Measurements from ENCODE around the gene PRXL2C. TPM values are rescaled to one million over a fixed set of nuclear protein-coding genes. Genes with fewer than 3 reads are reported as not detected.

PRXL2C gene
- total RNA-seq, 4 donors from 2014 or later = 16.7 to 25.6 (median 22.5) TPM

DNA sequence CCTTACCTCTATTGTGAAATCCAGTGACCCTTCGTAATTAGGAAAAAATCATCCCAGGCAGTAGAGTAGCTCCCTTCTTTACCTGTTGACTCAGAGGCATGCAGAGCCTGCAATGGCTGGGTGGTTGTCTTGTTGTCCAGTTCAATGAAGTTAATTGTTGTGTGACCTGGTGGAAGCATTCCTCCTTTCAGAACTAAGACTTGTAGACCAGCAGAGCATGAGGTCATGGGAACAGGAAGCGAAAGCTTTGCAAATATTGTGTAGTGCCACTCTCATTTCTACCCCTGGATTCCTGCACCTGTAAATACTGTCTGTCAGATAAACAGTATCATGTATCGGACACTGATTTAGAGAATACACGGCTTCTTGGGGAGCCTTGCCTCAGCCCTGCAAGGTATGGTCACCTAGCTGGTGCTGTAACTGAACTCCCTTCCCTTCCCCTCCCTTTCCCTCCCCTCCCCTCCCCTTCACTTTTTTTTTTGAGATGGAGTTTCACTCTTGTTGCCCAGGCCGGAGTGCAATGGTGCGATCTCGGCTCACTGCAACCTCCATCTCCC lies 5.7 kb upstream of the PRXL2C start:
- Histone ChIP-seq H3K9me3 (no peaks in the 10 kb centered on the region), H3K4me3 (replicated peaks in 1 of 3) (no peak overlapping the region), H3K36me3 (no peaks in the 10 kb centered on the region), H3K27ac (no peak overlapping the region), H3K27me3 (no peaks in the 10 kb centered on the region), H3K4me1 (peaks cover under 1 to 2% of the 10 kb centered on the region in 2 donors)
- intact Hi-C loops (cut with DNase I) = no loop called here
- 94 to 95% methylated on average over 7 of the region's 7 CpGs for WGBS, 2 donors
- TF ChIP-seq, protein P1, sequence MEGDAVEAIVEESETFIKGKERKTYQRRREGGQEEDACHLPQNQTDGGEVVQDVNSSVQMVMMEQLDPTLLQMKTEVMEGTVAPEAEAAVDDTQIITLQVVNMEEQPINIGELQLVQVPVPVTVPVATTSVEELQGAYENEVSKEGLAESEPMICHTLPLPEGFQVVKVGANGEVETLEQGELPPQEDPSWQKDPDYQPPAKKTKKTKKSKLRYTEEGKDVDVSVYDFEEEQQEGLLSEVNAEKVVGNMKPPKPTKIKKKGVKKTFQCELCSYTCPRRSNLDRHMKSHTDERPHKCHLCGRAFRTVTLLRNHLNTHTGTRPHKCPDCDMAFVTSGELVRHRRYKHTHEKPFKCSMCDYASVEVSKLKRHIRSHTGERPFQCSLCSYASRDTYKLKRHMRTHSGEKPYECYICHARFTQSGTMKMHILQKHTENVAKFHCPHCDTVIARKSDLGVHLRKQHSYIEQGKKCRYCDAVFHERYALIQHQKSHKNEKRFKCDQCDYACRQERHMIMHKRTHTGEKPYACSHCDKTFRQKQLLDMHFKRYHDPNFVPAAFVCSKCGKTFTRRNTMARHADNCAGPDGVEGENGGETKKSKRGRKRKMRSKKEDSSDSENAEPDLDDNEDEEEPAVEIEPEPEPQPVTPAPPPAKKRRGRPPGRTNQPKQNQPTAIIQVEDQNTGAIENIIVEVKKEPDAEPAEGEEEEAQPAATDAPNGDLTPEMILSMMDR (IDR thresholded peaks at IDR 0.05) = no peak
- TF ChIP-seq POLR2A (IDR thresholded peaks at IDR 0.05) = no peak
- DNase-seq = no peak

DNA sequence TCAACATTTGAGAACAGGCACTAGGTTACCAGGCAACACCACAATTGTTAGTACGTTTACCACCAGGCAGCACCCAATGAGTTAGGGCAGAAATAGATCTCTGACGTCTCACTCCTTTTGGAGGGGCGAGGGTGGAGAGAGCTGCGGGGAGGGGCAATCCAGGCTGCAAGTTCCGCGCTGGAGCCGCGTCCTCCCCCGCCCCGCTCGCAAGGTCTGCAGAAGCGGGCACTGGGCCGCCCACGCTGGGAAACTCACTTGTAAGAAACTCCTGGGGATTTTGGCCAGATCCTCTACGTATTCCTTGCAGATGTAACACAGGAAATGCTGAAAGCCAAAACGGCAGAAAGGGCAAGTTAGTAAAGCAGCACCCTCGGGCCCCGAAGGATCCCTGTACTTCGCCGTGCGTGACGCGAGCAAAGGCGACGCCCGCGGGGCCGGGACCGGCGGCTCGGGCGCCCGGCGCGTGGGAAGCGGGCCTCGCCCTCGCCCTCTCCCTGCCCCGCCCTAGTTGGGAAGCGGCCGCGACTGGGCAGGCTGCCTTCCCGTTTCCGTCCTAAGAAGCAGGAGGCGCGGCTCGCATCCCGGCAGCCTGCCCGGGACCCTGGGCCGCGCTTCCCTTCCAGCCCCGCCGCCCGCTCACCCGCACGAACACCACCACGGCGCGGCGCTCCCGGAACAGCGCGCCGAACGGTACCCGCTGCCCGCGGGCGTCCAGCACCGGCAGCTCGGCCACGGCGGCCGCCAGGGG lies 493 bp downstream of the PRXL2C start:
- DNase-seq = peak; percentile 81 to 82
- H3K9me3 ChIP-seq = no peaks in the 10 kb centered on the region
- intact Hi-C loops (cut with DNase I) = loop anchor here (5.0 kb wide), 1 partner anchor 87 kb away; no protein-coding TSS in a partner anchor
- H3K27ac ChIP-seq = peak overlapping the region; percentile 94 to 99 (median 97)
- no peaks in the 10 kb centered on the region for H3K27me3 ChIP-seq
- peaks cover 12 to 13% of the 10 kb centered on the region in 2 donors for H3K36me3 ChIP-seq
- peak overlapping the region; percentile 14 to 46 (median 44) for H3K4me3 ChIP-seq (replicated peaks in 1 of 3)
- TF ChIP-seq, protein P1 (IDR thresholded peaks at IDR 0.05) = peak in 3 of 6 experiments; percentile 20 to 29 (median 26)
- no peak for TF ChIP-seq POLR2A (IDR thresholded peaks at IDR 0.05)
- 0% methylated on average over 8 to 38 of the region's 74 CpGs for WGBS, 2 donors
- H3K4me1 ChIP-seq = peaks cover 6 to 8% of the 10 kb centered on the region in 2 donors

DNA sequence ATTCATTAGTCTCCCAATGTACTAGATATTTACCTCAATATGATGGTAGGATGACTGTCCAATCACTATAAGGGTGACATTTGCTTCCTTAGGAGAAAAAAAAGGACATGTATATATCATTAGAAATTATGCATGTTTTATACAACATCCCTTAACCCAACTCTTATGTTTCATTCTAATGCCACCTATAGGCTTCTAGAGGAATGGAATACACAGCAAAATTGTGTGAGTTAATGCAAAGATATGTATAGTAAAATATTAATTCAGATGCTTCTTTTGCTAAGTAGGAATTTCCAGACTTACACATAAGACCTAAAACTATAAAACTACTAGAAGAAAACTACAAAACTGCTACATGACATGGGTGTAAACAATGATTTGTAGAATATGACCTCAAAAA lies 3.5 kb downstream of the PRXL2C start:
- Histone ChIP-seq H3K36me3 (peaks cover 12 to 13% of the 10 kb centered on the region in 2 donors), H3K9me3 (no peaks in the 10 kb centered on the region), H3K27me3 (no peaks in the 10 kb centered on the region), H3K4me3 (replicated peaks in 1 of 3) (no peak overlapping the region), H3K27ac (no peak overlapping the region), H3K4me1 (peaks cover 18 to 25% of the 10 kb centered on the region in 2 donors)
- no peak for DNase-seq
- intact Hi-C loops (cut with DNase I) = no loop called here
- TF ChIP-seq, protein P1 (IDR thresholded peaks at IDR 0.05) = peak in 1 of 6 experiments; percentile 15
- no peak for TF ChIP-seq POLR2A (IDR thresholded peaks at IDR 0.05)

DNA sequence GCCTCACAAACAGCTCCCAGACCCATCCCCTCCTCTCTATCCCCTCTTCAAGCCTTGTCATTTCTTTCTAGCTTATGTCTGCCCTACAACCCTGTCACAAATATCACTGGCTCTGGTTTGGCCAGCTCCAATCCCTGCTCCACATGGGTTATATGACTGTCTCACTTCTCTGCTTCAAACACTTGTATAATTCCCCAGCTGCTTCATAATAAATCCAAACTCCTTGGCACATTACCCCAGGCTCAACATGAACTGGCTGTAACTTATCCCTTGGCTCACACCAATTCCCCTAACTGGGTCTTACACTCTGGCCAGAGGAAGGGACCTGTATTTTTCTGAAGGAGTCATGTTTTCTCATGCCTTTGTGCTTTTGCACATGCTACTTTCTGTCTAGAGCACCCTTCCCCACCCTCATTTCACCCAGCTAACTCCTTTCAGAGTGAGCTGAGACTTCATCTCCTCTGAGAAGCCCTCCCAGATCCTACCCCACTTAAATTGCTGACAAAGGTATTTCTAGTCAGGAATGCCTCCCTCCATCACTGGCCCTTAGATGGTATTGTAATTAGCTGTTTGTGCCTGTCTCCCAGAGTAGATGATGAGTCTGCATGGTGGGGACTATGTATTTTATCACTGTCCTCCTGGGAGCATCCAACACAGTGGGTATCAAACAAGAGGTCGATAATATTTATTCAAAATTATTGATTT lies 5.3 kb downstream of the PRXL2C start:
- WGBS, 2 donors = 79 to 100% methylated on average over 1 of the region's 1 CpG
- no peak for TF ChIP-seq POLR2A (IDR thresholded peaks at IDR 0.05)
- TF ChIP-seq, protein P1 (IDR thresholded peaks at IDR 0.05) = no peak
- no peak for DNase-seq
- H3K27me3 ChIP-seq = no peaks in the 10 kb centered on the region
- peaks cover 17 to 25% of the 10 kb centered on the region in 2 donors for H3K4me1 ChIP-seq
- peaks cover 12 to 22% of the 10 kb centered on the region in 2 donors for H3K36me3 ChIP-seq
- no peaks in the 10 kb centered on the region for H3K9me3 ChIP-seq
- no peak overlapping the region for H3K4me3 ChIP-seq (replicated peaks in 1 of 3)
- H3K27ac ChIP-seq = peak overlapping the region in 1 of 3 donors; percentile 7
- intact Hi-C loops (cut with DNase I) = no loop called here
